Natural killer cell (primary cell): Measurements from ENCODE around the gene PTPRN2. TPM values are rescaled to one million over a fixed set of nuclear protein-coding genes. Genes with fewer than 3 reads are reported as not detected.

Experiments used
- ATAC-seq, 3 donors: fragments of 150-1000 bp in 2 of 3; fragments of 200-7000 bp in 1 of 3; cut with Tn5 transposase; 1 replicate in 1 of 3; 2 replicates in 2 of 3; pipeline ENCODE4 v1.10.0; 2021; ENCODE audit warnings: mild to moderate bottlenecking in 2 of 3, moderate library complexity in 2 of 3
- DNase-seq, 2 donors: peaks; one replicate each; pipeline versions ENCODE4 v3.0.0 to v3.0.0-alpha.2; 2013 to 2021; ENCODE audit warnings: mixed read lengths in 1 of 2
- H3K27ac ChIP-seq: one replicate; pipeline ENCODE4 v1.5.1; 2013; ENCODE audit warnings: mild to moderate bottlenecking, low read length
- H3K27me3 ChIP-seq: one replicate; pipeline ENCODE4 v1.6.1; 2013; ENCODE audit warnings: low read length; ENCODE audit not compliant: control insufficient read depth, insufficient read depth
- H3K36me3 ChIP-seq: one replicate; pipeline ENCODE4 v1.6.1; 2013; ENCODE audit warnings: low read length; ENCODE audit not compliant: control insufficient read depth, insufficient read depth
- H3K4me1 ChIP-seq: one replicate; pipeline ENCODE4 v1.6.1; 2013; ENCODE audit warnings: low read length; ENCODE audit not compliant: control insufficient read depth, insufficient read depth
- H3K4me3 ChIP-seq: one replicate; pipeline ENCODE4 v1.5.1; 2013; ENCODE audit warnings: low read length
- H3K9me3 ChIP-seq: one replicate; pipeline ENCODE4 v1.6.1; 2013; ENCODE audit warnings: low read length; ENCODE audit not compliant: control insufficient read depth, insufficient read depth
- H3K27ac Mint-ChIP-seq, 2 donors: one replicate each; pipeline ENCODE4 v1.8.0; 2022; ENCODE audit warnings: mild to moderate bottlenecking in 2 of 2, mixed read lengths in 2 of 2, moderate library complexity in 1 of 2
- H3K27me3 Mint-ChIP-seq, 2 donors: one replicate each; pipeline ENCODE4 v1.8.0; 2022; ENCODE audit warnings: low read depth in 2 of 2, mixed read lengths in 2 of 2
- H3K36me3 Mint-ChIP-seq: one replicate; pipeline ENCODE4 v1.8.0; 2022; ENCODE audit warnings: mixed read lengths
- H3K4me1 Mint-ChIP-seq, 2 donors: one replicate each; pipeline ENCODE4 v1.8.0; 2022; ENCODE audit warnings: mixed read lengths in 2 of 2
- H3K4me3 Mint-ChIP-seq: one replicate; pipeline ENCODE4 v1.8.0; 2022; ENCODE audit warnings: mild to moderate bottlenecking, moderate library complexity, mixed read lengths
- H3K9me3 Mint-ChIP-seq, 2 donors: one replicate each; pipeline ENCODE4 v1.8.0; 2022; ENCODE audit warnings: mixed read lengths in 2 of 2
- CTCF ChIP-seq: fragments of 200-600 bp; IDR thresholded peaks from one replicate; pipeline ENCODE4 v1.8.0; 2022; ENCODE audit warnings: antibody characterized with exemption
- WGBS: methylation state at CpG from one replicate; pipeline ENCODE4 v1.1.7; 2013; ENCODE audit warnings: missing lambda C conversion rate; ENCODE audit not compliant: insufficient coverage; 5-methylcytosine and 5-hydroxymethylcytosine counted together
- intact Hi-C: fragments of 100-400 bp; cut with micrococcal nuclease; formaldehyde crosslinking; loops from one replicate; pipeline ENCODE4 v1.14.2; 2022
- total RNA-seq, 4 donors: library from RNA; stranded (reverse); fragments of 120-200 nt in 1 of 4; gene quantifications; one replicate each; pipeline versions ENCODE4 v1.2.3 to v1.2.4, GENCODE V29; 2013 to 2022

Gene PTPRN2
- total RNA-seq, 3 donors from 2014 or later (not counting 1 experiment from before 2014, with no cell fraction given), result 1.3 to 2.5 (median 1.9) TPM

- H3K36me3 Mint-ChIP-seq, result no peaks in the 10 kb centered on the region
- WGBS, result 95% methylated on average over 34 of the region's 47 CpGs
- H3K27me3 Mint-ChIP-seq, result no peaks in the 10 kb centered on the region
- H3K4me1 Mint-ChIP-seq, result peaks cover 0 to 7% of the 10 kb centered on the region in 2 donors
- H3K27ac Mint-ChIP-seq, result no peak overlapping the region
- H3K4me3 ChIP-seq, result no peak overlapping the region
- no peaks in the 10 kb centered on the region for H3K9me3 ChIP-seq
- intact Hi-C loops, result no loop called here
- TF ChIP-seq CTCF, result no peak
- ATAC-seq (no peak), DNase-seq (no peak)
- no peaks in the 10 kb centered on the region for H3K27me3 ChIP-seq
- peaks cover 3 to 4% of the 10 kb centered on the region in 2 donors for H3K9me3 Mint-ChIP-seq
- no peak overlapping the region for H3K27ac ChIP-seq
- H3K4me1 ChIP-seq, result no peaks in the 10 kb centered on the region
- no peaks in the 10 kb centered on the region for H3K36me3 ChIP-seq
- no peak overlapping the region for H3K4me3 Mint-ChIP-seq
These were observed 801.0 kb downstream of the PTPRN2 start for GRCh38 chr7:157786375-157787274.

GRCh38 chr7:157785486-157786186 is 802.0 kb downstream of the PTPRN2 start:
- Histone ChIP-seq H3K36me3 (no peaks in the 10 kb centered on the region), H3K4me3 (no peak overlapping the region), H3K27ac (no peak overlapping the region), H3K9me3 (no peaks in the 10 kb centered on the region), H3K27me3 (no peaks in the 10 kb centered on the region), H3K4me1 (no peaks in the 10 kb centered on the region)
- no peaks in the 10 kb centered on the region for H3K27me3 Mint-ChIP-seq
- no peak for TF ChIP-seq CTCF
- peaks cover 3 to 4% of the 10 kb centered on the region in 2 donors for H3K9me3 Mint-ChIP-seq
- intact Hi-C loops, result no loop called here
- no peak for ATAC-seq
- no peak overlapping the region for H3K4me3 Mint-ChIP-seq
- H3K36me3 Mint-ChIP-seq, result no peaks in the 10 kb centered on the region
- H3K27ac Mint-ChIP-seq, result no peak overlapping the region
- DNase-seq, result no peak
- 92% methylated on average over 32 of the region's 32 CpGs for WGBS
- H3K4me1 Mint-ChIP-seq, result peaks cover 0 to 7% of the 10 kb centered on the region in 2 donors

- no peak overlapping the region for H3K27ac Mint-ChIP-seq
- no peaks in the 10 kb centered on the region for H3K36me3 Mint-ChIP-seq
- peaks cover 0 to 7% of the 10 kb centered on the region in 2 donors for H3K4me1 Mint-ChIP-seq
- peaks cover 3 to 4% of the 10 kb centered on the region in 2 donors for H3K9me3 Mint-ChIP-seq
- Histone ChIP-seq H3K4me1 (no peaks in the 10 kb centered on the region), H3K36me3 (no peaks in the 10 kb centered on the region), H3K9me3 (no peaks in the 10 kb centered on the region), H3K27ac (no peak overlapping the region), H3K27me3 (no peaks in the 10 kb centered on the region), H3K4me3 (no peak overlapping the region)
- TF ChIP-seq CTCF, result no peak
- no peaks in the 10 kb centered on the region for H3K27me3 Mint-ChIP-seq
- ATAC-seq (peak in 1 of 3 donors; percentile 22), DNase-seq (no peak)
- intact Hi-C loops, result no loop called here
- no peak overlapping the region for H3K4me3 Mint-ChIP-seq
- 89% methylated on average over 26 of the region's 26 CpGs for WGBS
These were observed 802.6 kb downstream of the PTPRN2 start for GRCh38 chr7:157784979-157785441.
